ENCODE data around the gene AIG1.

The AIG1 gene

GRCh38 chr6:143195349-143195845 lies 134.7 kb downstream of the AIG1 start:
- DNase-seq: no peak

DNA sequence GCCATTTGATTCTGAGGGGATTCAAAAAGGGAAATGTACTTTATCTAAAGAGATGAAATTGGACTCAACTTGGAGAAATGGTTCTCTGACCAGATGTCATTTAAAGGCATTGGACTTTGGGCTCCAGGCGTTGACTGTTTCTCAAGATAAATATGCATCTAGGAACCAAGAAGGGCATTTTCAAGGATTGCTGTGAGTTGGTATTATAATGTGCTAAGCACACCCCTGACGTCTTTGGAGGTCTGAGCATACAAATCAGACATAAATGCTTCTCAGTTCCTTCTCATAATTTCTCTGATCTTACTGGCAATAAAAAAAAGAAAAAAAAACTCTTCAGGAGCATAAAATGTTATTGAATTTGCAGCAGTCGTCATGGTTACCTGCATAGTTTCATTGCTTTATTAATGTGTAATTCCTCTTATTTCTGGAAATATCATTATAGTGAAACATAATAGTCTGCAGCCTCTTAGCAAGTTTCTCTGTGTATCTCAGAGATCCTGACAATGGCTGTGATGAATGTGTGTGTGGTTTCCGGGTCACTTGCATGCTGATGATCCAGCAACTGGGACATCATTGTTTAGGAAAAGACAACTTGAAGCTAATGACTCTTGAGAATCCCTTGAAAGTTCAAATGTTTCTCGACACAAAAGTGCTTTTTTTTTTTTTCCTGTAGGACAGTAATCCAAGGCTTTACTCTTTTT lies 136.0 kb downstream of the AIG1 start:
- DNase-seq: no peak

- DNase-seq: no peak
Observed at GRCh38 chr6:143197377-143197776, 136.7 kb downstream of the AIG1 start.

- DNase-seq: no peak
Observed at GRCh38 chr6:143198312-143198711, 137.6 kb downstream of the AIG1 start.

DNA sequence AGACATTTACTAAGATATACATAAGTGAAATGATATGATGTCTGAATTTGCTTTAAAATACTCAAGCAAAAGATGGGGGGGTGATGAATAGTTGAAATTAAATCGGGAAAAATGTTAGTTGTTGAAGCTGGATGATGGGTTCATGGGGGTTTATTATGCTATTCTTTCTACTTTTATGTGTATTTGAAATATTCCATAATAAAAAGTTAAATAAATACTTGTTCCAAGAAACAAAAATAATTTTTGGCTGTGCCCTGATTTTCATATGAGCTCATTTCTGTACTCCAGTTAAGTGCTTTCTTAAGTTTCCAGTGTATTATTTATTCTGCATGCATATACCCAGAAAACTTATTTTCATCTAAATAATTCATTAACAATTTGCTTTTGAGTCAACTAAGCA lies 138.6 kb downstream of the AIG1 start:
- DNase-seq: no peak

DNA sequence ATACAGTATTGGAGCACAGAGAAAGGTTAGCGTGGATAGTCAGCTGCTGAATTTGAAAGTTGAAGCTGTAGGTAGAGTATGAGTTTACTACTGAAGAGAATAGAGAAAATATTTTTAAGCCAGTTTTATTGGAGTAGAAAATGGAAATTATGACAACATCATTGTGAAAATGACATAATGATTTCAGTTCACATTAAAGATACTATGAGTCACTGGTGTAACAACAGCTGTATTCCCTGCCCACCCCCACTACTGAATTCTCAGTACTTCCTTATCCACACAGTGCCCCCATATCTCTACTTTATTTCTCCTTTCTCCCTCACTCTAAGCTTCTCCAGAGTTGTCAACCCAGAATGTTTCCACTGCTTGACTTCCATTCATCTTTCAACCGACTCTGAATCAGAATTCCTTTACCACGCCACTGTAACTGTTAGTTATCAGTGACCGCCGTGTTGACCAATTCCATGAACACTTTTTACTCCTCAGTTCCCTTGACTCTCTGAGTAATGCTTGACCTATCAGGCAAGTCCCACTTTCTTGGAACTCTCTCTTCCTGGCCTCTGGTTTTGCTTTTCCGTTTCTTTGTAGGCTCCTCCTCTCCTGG lies 139.6 kb downstream of the AIG1 start:
- no peak for DNase-seq

DNA sequence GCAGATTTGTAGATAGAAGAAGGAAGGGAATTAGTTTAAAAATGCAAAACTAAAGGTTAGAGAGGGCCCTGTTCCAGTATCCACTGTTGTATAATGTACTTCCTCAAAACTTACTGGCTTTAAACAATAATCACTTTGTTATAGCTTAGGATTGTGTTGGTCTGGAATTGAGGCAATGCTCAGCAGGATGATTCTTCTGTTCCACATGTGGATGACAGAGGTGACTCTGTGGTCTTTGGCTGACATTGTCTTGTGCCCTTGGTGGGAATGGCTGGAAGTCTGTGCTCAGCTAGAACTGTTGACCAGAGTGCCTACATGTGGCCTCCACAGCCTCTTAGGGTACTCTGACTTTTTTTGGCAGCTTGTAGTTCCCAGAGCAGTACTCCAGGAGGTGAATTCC lies 143.4 kb downstream of the AIG1 start:
- no peak for DNase-seq

DNA sequence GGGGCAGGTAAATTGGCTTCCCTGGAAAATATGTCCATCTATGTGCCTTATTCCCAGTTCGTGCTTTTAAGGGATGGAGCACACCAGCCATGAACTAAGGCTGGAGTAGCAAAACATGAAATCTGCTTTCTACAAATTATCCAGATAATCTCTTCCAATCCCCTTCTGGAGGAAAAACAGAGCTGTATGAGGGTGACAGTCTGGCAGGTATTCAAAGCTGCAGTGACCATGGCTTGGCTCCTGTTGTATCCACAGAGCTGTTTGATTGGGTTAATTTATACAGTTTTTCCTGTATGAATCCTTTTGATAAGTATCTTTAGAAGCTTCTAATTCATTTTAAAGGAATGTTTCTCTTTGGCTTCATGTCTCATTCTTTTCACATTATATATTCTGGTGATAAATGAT lies 144.4 kb downstream of the AIG1 start:
- DNase-seq: no peak

GRCh38 chr6:143205585-143205984 lies 144.9 kb downstream of the AIG1 start:
- no peak for DNase-seq

DNA sequence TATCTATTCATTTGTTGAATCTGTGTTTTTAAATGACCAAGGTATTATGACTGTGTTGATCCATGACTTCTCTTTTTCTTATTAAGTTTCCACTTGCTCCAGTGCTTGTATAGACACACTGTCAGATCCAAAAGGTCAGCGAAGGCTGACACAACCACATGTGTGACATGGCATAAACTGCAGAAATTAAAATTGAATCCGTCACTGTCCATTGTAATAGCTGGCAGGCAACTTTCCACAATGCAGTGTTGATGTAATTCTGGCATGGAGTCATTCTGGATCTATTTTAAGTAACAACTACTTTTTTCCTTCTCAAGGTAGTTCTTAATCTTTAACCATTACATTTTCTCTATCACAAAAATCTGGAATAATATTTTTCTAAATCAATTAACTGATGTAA lies 145.3 kb downstream of the AIG1 start:
- DNase-seq: no peak

GRCh38 chr6:143206550-143206949 lies 145.9 kb downstream of the AIG1 start:
- DNase-seq: no peak

- no peak for DNase-seq
Observed at GRCh38 chr6:143210420-143210819, 149.7 kb downstream of the AIG1 start.

GRCh38 chr6:143213859-143214376 lies 153.2 kb downstream of the AIG1 start:
- DNase-seq: no peak

DNA sequence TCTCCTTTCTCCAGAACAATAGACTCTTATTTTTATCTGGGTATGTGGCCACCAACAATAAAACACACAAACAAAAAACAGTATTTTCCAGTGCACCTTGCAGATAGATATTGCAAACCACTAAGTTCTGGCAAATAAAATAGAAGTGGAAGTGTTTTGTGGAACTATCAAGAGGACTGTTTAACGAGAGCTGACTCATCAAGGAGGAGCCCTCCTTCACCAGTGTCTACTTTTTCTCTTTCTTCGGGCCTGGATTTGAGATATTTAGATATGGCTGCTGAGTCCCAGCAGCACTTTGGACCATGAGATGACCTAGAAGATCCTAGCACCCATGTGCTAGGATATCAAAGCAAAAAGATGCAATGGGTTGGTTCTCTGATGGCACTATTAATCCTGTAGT lies 154.7 kb downstream of the AIG1 start:
- DNase-seq: no peak

- no peak for DNase-seq
Observed at GRCh38 chr6:143215771-143216170, 155.1 kb downstream of the AIG1 start.

- DNase-seq: no peak
Observed at GRCh38 chr6:143218233-143218632, 157.5 kb downstream of the AIG1 start.

DNA sequence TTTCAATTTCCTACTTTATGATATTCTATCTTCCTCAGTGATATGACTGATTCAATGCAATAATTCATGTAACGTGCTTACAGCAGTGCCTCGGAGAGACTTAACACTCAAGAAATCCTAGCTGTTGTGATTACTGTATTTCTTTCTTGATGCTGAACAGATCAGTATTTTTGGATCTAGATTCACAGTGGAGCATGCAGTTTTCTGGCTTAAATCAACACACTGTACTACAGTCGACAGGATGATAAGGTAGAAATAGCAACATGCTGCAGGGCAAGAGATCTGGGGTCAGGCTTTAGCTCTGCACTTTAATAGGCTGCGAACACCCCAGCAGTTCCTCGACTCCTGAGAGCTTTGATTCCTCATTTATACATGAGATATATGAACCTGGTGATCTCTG lies 161.0 kb downstream of the AIG1 start:
- DNase-seq: no peak

DNA sequence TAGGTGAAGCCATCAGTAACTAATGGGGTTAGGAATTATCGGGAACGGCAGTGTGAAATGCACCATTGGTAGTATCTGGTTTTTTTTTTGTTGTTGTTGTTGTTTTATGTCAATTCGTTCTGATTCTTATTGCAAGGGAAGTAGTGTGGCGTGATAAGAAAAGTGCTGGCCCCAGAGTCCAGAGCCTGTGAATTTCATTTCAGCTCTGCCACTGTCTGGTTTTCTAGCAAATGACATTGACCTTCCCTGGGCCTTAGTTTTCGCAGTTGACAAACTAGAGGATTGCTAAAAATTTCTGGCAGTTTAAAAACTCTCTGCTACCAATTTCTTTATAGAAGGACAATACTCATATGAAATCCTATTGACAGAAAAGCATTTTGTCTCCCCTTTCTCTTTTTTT lies 161.6 kb downstream of the AIG1 start:
- DNase-seq: no peak

- DNase-seq: no peak
Observed at GRCh38 chr6:143222801-143223231, 162.1 kb downstream of the AIG1 start.

DNA sequence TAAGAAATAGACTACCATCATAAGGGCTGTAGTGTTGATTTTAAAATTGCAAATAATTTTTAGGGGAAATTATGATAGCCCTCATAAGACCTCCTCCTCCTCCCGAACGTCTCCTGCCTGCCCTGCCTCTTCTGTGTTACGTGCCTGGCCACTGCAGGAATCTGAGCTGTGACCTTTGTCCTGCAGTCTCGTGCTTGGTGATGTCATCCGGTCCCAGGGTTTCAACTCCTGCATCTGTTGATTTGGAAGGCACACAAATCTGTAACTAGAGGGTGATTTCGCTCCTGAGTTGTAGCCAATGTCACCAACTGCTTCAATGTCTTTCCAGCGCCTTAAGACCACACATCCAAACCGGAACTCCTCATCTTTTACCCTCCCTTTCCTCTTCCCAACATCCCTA lies 163.2 kb downstream of the AIG1 start:
- DNase-seq: peak in 1 of 51 donors; percentile 5

- no peak for DNase-seq
Observed at GRCh38 chr6:143224516-143224915, 163.8 kb downstream of the AIG1 start.

DNA sequence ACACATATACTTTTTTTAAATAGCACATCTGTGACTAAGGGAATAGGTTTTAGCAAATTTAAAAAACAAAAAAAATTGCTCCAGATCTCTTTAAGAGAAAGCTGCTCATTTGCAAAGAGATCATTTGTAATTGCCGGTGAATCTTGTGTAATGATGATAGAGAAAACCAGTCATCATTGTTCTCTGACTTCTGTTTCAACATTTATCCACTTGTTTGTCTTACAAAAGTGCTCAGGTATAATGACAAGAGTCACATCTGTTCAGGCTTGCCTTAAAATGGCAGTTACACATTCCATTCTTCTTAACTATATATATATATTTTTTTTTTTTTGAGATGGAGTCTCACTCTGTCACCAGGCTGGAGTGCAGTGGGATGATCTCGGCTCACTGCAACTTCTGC lies 165.2 kb downstream of the AIG1 start:
- DNase-seq: no peak

GRCh38 chr6:143227675-143228074 lies 167.0 kb downstream of the AIG1 start:
- DNase-seq: no peak
